ENCODE measurements around the gene NMD3.

The NMD3 gene

GRCh38 chr3:161252143-161252542, 31.0 kb downstream of the NMD3 start:
- no peak for DNase-seq (ENCODE audit: low read depth, low spot score)
- Histone ChIP-seq H3K27me3 (ENCODE audit: insufficient read depth, insufficient read length) (no peaks in the 10 kb centered on the region), H3K9ac (ENCODE audit: insufficient read length, low read depth) (no peak overlapping the region), H3K36me3 (ENCODE audit: insufficient read depth, insufficient read length, low read length) (peaks cover 74% of the 10 kb centered on the region), H3K9me3 (ENCODE audit: insufficient read depth, low read length) (no peaks in the 10 kb centered on the region), H3K4me1 (ENCODE audit: insufficient read depth, insufficient read length) (no peaks in the 10 kb centered on the region), H3K4me3 (ENCODE audit: insufficient read length, low read depth) (no peak overlapping the region)
- TF ChIP-seq YY1 (IDR thresholded peaks at IDR 0.05; ENCODE audit: insufficient read depth, insufficient read length) = no peak

GRCh38 chr3:161253711-161254110, 32.6 kb downstream of the NMD3 start:
- Histone ChIP-seq H3K9ac (ENCODE audit: insufficient read length, low read depth) (no peak overlapping the region), H3K4me3 (ENCODE audit: insufficient read length, low read depth) (no peak overlapping the region), H3K9me3 (ENCODE audit: insufficient read depth, low read length) (no peaks in the 10 kb centered on the region), H3K36me3 (ENCODE audit: insufficient read depth, insufficient read length, low read length) (peaks cover 64% of the 10 kb centered on the region), H3K27me3 (ENCODE audit: insufficient read depth, insufficient read length) (no peaks in the 10 kb centered on the region), H3K4me1 (ENCODE audit: insufficient read depth, insufficient read length) (no peaks in the 10 kb centered on the region)
- TF ChIP-seq YY1 (IDR thresholded peaks at IDR 0.05; ENCODE audit: insufficient read depth, insufficient read length) (no peak), ZNF274 (IDR thresholded peaks at IDR 0.05; ENCODE audit: low read depth, low read length) (no peak), SUZ12 (IDR thresholded peaks at IDR 0.05; ENCODE audit: extremely low read depth, insufficient read depth, insufficient read length) (no peak)
- no peak for DNase-seq (ENCODE audit: low read depth, low spot score)

GRCh38 chr3:161254861-161255260, 33.8 kb downstream of the NMD3 start:
- no peak for DNase-seq (ENCODE audit: low read depth, low spot score)
- H3K4me3 ChIP-seq (ENCODE audit: insufficient read length, low read depth) = no peak overlapping the region
- no peaks in the 10 kb centered on the region for H3K4me1 ChIP-seq (ENCODE audit: insufficient read depth, insufficient read length)
- TF ChIP-seq ZNF274 (IDR thresholded peaks at IDR 0.05; ENCODE audit: low read depth, low read length) = no peak
- no peak for TF ChIP-seq SUZ12 (IDR thresholded peaks at IDR 0.05; ENCODE audit: extremely low read depth, insufficient read depth, insufficient read length)
- no peak for TF ChIP-seq YY1 (IDR thresholded peaks at IDR 0.05; ENCODE audit: insufficient read depth, insufficient read length)
- H3K36me3 ChIP-seq (ENCODE audit: insufficient read depth, insufficient read length, low read length) = peaks cover 53% of the 10 kb centered on the region
- no peaks in the 10 kb centered on the region; the same call in 1 of the 2 replicates for H3K9me3 ChIP-seq (ENCODE audit: insufficient read depth, low read length)
- no peak overlapping the region for H3K9ac ChIP-seq (ENCODE audit: insufficient read length, low read depth)
- no peaks in the 10 kb centered on the region for H3K27me3 ChIP-seq (ENCODE audit: insufficient read depth, insufficient read length)

GRCh38 chr3:161263057-161263456, 41.9 kb downstream of the NMD3 start:
- Histone ChIP-seq H3K4me1 (ENCODE audit: insufficient read depth, insufficient read length) (no peaks in the 10 kb centered on the region), H3K4me3 (ENCODE audit: insufficient read length, low read depth) (no peak overlapping the region), H3K9me3 (ENCODE audit: insufficient read depth, low read length) (peaks cover 32% of the 10 kb centered on the region), H3K27me3 (ENCODE audit: insufficient read depth, insufficient read length) (no peaks in the 10 kb centered on the region), H3K9ac (ENCODE audit: insufficient read length, low read depth) (no peak overlapping the region), H3K36me3 (ENCODE audit: insufficient read depth, insufficient read length, low read length) (peaks cover 10% of the 10 kb centered on the region)
- no peak for TF ChIP-seq SUZ12 (IDR thresholded peaks at IDR 0.05; ENCODE audit: extremely low read depth, insufficient read depth, insufficient read length)
- no peak for TF ChIP-seq ZNF274 (IDR thresholded peaks at IDR 0.05; ENCODE audit: low read depth, low read length)
- no peak for TF ChIP-seq YY1 (IDR thresholded peaks at IDR 0.05; ENCODE audit: insufficient read depth, insufficient read length)
- no peak for DNase-seq (ENCODE audit: low read depth, low spot score)

GRCh38 chr3:161264852-161265251, 43.7 kb downstream of the NMD3 start:
- Histone ChIP-seq H3K9ac (ENCODE audit: insufficient read length, low read depth) (no peak overlapping the region), H3K36me3 (ENCODE audit: insufficient read depth, insufficient read length, low read length) (peaks cover 8% of the 10 kb centered on the region)

GRCh38 chr3:161265916-161266571, 44.9 kb downstream of the NMD3 start:
- DNase-seq (ENCODE audit: low read depth, low spot score) = no peak
- TF ChIP-seq SUZ12 (IDR thresholded peaks at IDR 0.05; ENCODE audit: extremely low read depth, insufficient read depth, insufficient read length) (no peak), ZNF274 (IDR thresholded peaks at IDR 0.05; ENCODE audit: low read depth, low read length) (no peak), YY1 (IDR thresholded peaks at IDR 0.05; ENCODE audit: insufficient read depth, insufficient read length) (no peak)
- H3K36me3 ChIP-seq (ENCODE audit: insufficient read depth, insufficient read length, low read length) = peaks cover 10% of the 10 kb centered on the region

More at GRCh38 chr3:161264852-161265251, 43.7 kb downstream of the NMD3 start:
- Histone ChIP-seq H3K4me1 (ENCODE audit: insufficient read depth, insufficient read length) (no peaks in the 10 kb centered on the region), H3K4me3 (ENCODE audit: insufficient read length, low read depth) (no peak overlapping the region), H3K9me3 (ENCODE audit: insufficient read depth, low read length) (peaks cover 32% of the 10 kb centered on the region), H3K27me3 (ENCODE audit: insufficient read depth, insufficient read length) (no peaks in the 10 kb centered on the region)
- TF ChIP-seq SUZ12 (IDR thresholded peaks at IDR 0.05; ENCODE audit: extremely low read depth, insufficient read depth, insufficient read length) (no peak), YY1 (IDR thresholded peaks at IDR 0.05; ENCODE audit: insufficient read depth, insufficient read length) (no peak), ZNF274 (IDR thresholded peaks at IDR 0.05; ENCODE audit: low read depth, low read length) (no peak)
- no peak for DNase-seq (ENCODE audit: low read depth, low spot score)

GRCh38 chr3:161266731-161267150, 45.6 kb downstream of the NMD3 start:
- H3K4me1 ChIP-seq (ENCODE audit: insufficient read depth, insufficient read length) = no peaks in the 10 kb centered on the region
- no peak for DNase-seq (ENCODE audit: low read depth, low spot score)
- TF ChIP-seq ZNF274 (IDR thresholded peaks at IDR 0.05; ENCODE audit: low read depth, low read length) = no peak
- no peak for TF ChIP-seq YY1 (IDR thresholded peaks at IDR 0.05; ENCODE audit: insufficient read depth, insufficient read length)
- TF ChIP-seq SUZ12 (IDR thresholded peaks at IDR 0.05; ENCODE audit: extremely low read depth, insufficient read depth, insufficient read length) = no peak
- peaks cover 31% of the 10 kb centered on the region for H3K9me3 ChIP-seq (ENCODE audit: insufficient read depth, low read length)
- no peak overlapping the region for H3K4me3 ChIP-seq (ENCODE audit: insufficient read length, low read depth)
- no peak overlapping the region for H3K9ac ChIP-seq (ENCODE audit: insufficient read length, low read depth)
- no peaks in the 10 kb centered on the region for H3K27me3 ChIP-seq (ENCODE audit: insufficient read depth, insufficient read length)
- H3K36me3 ChIP-seq (ENCODE audit: insufficient read depth, insufficient read length, low read length) = peaks cover 10% of the 10 kb centered on the region

More at GRCh38 chr3:161265916-161266571, 44.9 kb downstream of the NMD3 start:
- no peaks in the 10 kb centered on the region for H3K27me3 ChIP-seq (ENCODE audit: insufficient read depth, insufficient read length)
- H3K4me3 ChIP-seq (ENCODE audit: insufficient read length, low read depth) = no peak overlapping the region
- no peaks in the 10 kb centered on the region for H3K4me1 ChIP-seq (ENCODE audit: insufficient read depth, insufficient read length)
- peaks cover 32% of the 10 kb centered on the region for H3K9me3 ChIP-seq (ENCODE audit: insufficient read depth, low read length)
- no peak overlapping the region for H3K9ac ChIP-seq (ENCODE audit: insufficient read length, low read depth)
